ENCODE results near the gene B3GNT3. TPM values are rescaled to one million over a fixed set of nuclear protein-coding genes. Genes with fewer than 3 reads are reported as not detected.
A peak's percentile ranks its signal among the peaks of the same experiment; 100 is the strongest.

The B3GNT3 gene
- total and polyA plus RNA-seq, 2 of the 13 experiments (the other 11 are each of a cell fraction or from before 2014, with no cell fraction given), result 0.86 to 4.0 TPM

DNA sequence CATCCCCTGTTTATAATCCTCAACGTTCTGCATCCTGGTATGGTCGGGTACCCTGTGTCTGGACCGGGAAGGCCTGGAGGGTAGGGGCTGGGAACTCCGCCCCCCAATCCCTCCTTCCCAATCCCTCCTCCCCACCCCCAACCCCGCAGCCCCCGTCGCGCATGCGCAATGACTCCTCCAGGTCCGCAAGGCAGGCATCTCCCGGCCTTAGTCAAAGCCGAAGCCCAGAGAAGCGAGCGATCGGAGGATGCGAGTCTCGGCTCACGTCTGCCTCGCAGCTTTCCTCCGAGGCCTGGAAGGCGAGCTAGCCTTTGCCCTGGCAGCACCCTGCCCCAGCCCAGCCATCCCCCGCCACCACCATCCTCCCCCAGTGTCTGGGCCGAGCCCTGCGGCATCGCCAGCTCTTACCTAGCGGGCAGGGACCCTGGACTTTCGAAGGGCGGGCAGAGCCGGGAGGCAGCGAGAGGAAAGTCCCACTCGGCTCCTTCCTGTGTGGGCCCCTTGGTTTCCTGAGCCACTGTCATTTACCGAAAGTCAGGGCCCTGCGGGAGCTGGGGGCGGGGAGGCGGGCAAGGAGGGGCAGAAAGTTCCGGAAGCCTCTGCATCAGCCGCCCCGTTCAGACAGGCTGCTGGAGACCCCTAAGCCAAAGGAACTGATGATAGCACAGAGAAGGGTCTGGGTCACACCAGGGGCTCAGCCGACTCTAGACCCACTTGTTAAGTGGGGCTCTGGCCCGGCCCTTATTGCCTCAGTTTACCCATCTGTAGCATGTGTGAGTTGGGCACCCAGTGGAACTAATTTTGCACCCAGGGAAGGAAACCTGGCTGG lies 52.8 kb downstream of the B3GNT3 start, which contains the start of gene JAK3 (continued):
- TF ChIP-seq RBM39 (IDR thresholded peaks at IDR 0.05; ENCODE audit: low read depth, low read length, poor library complexity, severe bottlenecking) (peak; percentile 77), CREM (IDR thresholded peaks at IDR 0.05) (peak; percentile 67), CREM (CRISPR knock-in tag; IDR thresholded peaks at IDR 0.05) (no peak), CBX5 (CRISPR knock-in tag; IDR thresholded peaks at IDR 0.05; ENCODE audit: borderline replicate concordance) (no peak), ZNF629 (CRISPR knock-in tag; conservative IDR thresholded peaks at IDR 0.05) (peak; percentile 90), ZNF782 (CRISPR knock-in tag; IDR thresholded peaks at IDR 0.05; ENCODE audit: borderline replicate concordance) (no peak), CHCHD3 (CRISPR knock-in tag; IDR thresholded peaks at IDR 0.05) (no peak), SOX5 (CRISPR knock-in tag; IDR thresholded peaks at IDR 0.05; ENCODE audit: borderline replicate concordance) (no peak; the same call in 1 of the 2 replicates), AGO1 (IDR thresholded peaks at IDR 0.05; ENCODE audit: low read depth, low read length, poor library complexity, severe bottlenecking) (no peak), ZSCAN29 (CRISPR knock-in tag; conservative IDR thresholded peaks at IDR 0.05) (no peak)
- TF ChIP-seq, protein P1, sequence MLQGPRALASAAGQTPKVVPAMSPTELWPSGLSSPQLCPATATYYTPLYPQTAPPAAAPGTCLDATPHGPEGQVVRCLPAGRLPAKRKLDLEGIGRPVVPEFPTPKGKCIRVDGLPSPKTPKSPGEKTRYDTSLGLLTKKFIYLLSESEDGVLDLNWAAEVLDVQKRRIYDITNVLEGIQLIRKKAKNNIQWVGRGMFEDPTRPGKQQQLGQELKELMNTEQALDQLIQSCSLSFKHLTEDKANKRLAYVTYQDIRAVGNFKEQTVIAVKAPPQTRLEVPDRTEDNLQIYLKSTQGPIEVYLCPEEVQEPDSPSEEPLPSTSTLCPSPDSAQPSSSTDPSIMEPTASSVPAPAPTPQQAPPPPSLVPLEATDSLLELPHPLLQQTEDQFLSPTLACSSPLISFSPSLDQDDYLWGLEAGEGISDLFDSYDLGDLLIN (CRISPR knock-in tag; IDR thresholded peaks at IDR 0.05; ENCODE audit: borderline replicate concordance), result no peak
- TF ChIP-seq, protein P2, sequence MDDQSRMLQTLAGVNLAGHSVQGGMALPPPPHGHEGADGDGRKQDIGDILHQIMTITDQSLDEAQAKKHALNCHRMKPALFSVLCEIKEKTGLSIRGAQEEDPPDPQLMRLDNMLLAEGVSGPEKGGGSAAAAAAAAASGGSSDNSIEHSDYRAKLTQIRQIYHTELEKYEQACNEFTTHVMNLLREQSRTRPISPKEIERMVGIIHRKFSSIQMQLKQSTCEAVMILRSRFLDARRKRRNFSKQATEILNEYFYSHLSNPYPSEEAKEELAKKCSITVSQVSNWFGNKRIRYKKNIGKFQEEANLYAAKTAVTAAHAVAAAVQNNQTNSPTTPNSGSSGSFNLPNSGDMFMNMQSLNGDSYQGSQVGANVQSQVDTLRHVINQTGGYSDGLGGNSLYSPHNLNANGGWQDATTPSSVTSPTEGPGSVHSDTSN (CRISPR knock-in tag; IDR thresholded peaks at IDR 0.05; ENCODE audit: borderline replicate concordance), result no peak
- TF ChIP-seq, protein P3, sequence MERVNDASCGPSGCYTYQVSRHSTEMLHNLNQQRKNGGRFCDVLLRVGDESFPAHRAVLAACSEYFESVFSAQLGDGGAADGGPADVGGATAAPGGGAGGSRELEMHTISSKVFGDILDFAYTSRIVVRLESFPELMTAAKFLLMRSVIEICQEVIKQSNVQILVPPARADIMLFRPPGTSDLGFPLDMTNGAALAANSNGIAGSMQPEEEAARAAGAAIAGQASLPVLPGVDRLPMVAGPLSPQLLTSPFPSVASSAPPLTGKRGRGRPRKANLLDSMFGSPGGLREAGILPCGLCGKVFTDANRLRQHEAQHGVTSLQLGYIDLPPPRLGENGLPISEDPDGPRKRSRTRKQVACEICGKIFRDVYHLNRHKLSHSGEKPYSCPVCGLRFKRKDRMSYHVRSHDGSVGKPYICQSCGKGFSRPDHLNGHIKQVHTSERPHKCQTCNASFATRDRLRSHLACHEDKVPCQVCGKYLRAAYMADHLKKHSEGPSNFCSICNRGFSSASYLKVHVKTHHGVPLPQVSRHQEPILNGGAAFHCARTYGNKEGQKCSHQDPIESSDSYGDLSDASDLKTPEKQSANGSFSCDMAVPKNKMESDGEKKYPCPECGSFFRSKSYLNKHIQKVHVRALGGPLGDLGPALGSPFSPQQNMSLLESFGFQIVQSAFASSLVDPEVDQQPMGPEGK (CRISPR knock-in tag; IDR thresholded peaks at IDR 0.05), result no peak
- TF ChIP-seq, protein P4, sequence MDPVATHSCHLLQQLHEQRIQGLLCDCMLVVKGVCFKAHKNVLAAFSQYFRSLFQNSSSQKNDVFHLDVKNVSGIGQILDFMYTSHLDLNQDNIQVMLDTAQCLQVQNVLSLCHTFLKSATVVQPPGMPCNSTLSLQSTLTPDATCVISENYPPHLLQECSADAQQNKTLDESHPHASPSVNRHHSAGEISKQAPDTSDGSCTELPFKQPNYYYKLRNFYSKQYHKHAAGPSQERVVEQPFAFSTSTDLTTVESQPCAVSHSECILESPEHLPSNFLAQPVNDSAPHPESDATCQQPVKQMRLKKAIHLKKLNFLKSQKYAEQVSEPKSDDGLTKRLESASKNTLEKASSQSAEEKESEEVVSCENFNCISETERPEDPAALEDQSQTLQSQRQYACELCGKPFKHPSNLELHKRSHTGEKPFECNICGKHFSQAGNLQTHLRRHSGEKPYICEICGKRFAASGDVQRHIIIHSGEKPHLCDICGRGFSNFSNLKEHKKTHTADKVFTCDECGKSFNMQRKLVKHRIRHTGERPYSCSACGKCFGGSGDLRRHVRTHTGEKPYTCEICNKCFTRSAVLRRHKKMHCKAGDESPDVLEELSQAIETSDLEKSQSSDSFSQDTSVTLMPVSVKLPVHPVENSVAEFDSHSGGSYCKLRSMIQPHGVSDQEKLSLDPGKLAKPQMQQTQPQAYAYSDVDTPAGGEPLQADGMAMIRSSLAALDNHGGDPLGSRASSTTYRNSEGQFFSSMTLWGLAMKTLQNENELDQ (CRISPR knock-in tag; IDR thresholded peaks at IDR 0.05; ENCODE audit: borderline replicate concordance), result no peak
- TF ChIP-seq, protein P5, sequence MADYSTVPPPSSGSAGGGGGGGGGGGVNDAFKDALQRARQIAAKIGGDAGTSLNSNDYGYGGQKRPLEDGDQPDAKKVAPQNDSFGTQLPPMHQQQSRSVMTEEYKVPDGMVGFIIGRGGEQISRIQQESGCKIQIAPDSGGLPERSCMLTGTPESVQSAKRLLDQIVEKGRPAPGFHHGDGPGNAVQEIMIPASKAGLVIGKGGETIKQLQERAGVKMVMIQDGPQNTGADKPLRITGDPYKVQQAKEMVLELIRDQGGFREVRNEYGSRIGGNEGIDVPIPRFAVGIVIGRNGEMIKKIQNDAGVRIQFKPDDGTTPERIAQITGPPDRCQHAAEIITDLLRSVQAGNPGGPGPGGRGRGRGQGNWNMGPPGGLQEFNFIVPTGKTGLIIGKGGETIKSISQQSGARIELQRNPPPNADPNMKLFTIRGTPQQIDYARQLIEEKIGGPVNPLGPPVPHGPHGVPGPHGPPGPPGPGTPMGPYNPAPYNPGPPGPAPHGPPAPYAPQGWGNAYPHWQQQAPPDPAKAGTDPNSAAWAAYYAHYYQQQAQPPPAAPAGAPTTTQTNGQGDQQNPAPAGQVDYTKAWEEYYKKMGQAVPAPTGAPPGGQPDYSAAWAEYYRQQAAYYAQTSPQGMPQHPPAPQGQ (CRISPR knock-in tag; IDR thresholded peaks at IDR 0.05; ENCODE audit: borderline replicate concordance), result no peak

Data from HepG2 (cell line).